H1 (cell line): ENCODE results near the gene HLA-DPB1. TPM values are rescaled to one million over a fixed set of nuclear protein-coding genes. Genes with fewer than 3 reads are reported as not detected.

ENCODE experiments used
- ASH2L ChIP-seq: fragments of 200-600, 300-600 bp; sonication (generic); IDR thresholded peaks from one replicate; pipeline ENCODE4 v1.7.1; 2017; ENCODE audit warnings: low read length
- BCL11A ChIP-seq, 2 experiments: IDR thresholded peaks; one replicate each; pipeline ENCODE4 v1.6.1; 2011; ENCODE audit warnings: low read depth in 2 of 2, low read length in 2 of 2, mild to moderate bottlenecking in 2 of 2
- EGR1 ChIP-seq: IDR thresholded peaks from 2 replicates; pipeline ENCODE4 v1.6.1; 2011; ENCODE audit warnings: low read depth, low read length, borderline replicate concordance
- GABPA ChIP-seq: IDR thresholded peaks from 2 replicates; pipeline ENCODE4 v1.6.1; 2011; ENCODE audit warnings: mild to moderate bottlenecking, low read length, moderate library complexity, borderline replicate concordance; ENCODE audit not compliant: insufficient read depth
- KDM1A ChIP-seq: fragments of 200-600, 300-600 bp; sonication (generic); IDR thresholded peaks from 2 replicates; pipeline ENCODE4 v1.7.1; 2016; ENCODE audit warnings: mild to moderate bottlenecking, low read length, borderline replicate concordance
- SIN3A ChIP-seq, 2 experiments: IDR thresholded peaks in 1 of 2; conservative IDR thresholded peaks in 1 of 2; 2 replicates each; pipeline ENCODE4 v1.6.1; 2011 to 2012; ENCODE audit warnings: low read length in 2 of 2, improper control_type of control experiment in 1 of 2, low read depth in 1 of 2, mild to moderate bottlenecking in 1 of 2
- USF2 ChIP-seq: IDR thresholded peaks from 2 replicates; pipeline ENCODE4 v1.6.1; 2011; ENCODE audit warnings: low read length, improper control_type of control experiment
- polyA plus RNA-seq, 7 experiments: library from polyadenylated mRNA; depleted of rRNA in 3 of 7; stranded (reverse) in 5 of 7; unstranded in 2 of 7; fragments of >200 nt in 5 of 7; fragments of 200-250 nt in 2 of 7; gene quantifications; 1 replicate in 5 of 7; 2 replicates in 1 of 7; 4 replicates in 1 of 7; pipeline versions ENCODE4 v1.2.1 to v1.2.3, GENCODE V29; 2011 to 2013; ENCODE audit warnings: missing spikeins in 2 of 7, mixed read lengths in 2 of 7
- total RNA-seq: library from RNA; stranded (reverse); fragmentation: NEBNext Ultra II Directional; extraction: Animal tissue kit (Norgen Biotek cat#: 25700); gene quantifications from 2 replicates; pipeline ENCODE4 v1.2.1, GENCODE V29; 2021

HLA-DPB1 gene
- total and polyA plus RNA-seq, 2 of the 8 experiments (the other 6 are each of a cell fraction or from before 2014, with no cell fraction given), result 32.3 to 58.8 TPM

- TF ChIP-seq GABPA, result no peak
- TF ChIP-seq ASH2L, result no peak
- no peak for TF ChIP-seq SIN3A (conservative IDR thresholded peaks at IDR 0.05 in 1 of 2, IDR thresholded peaks at IDR 0.05 in 1 of 2; ENCODE audit: low read depth in 1 of 2, low read length in 2 of 2)
- no peak for TF ChIP-seq USF2
- no peak for TF ChIP-seq BCL11A (IDR thresholded peaks at IDR 0.05; ENCODE audit: low read depth in 2 of 2, low read length in 2 of 2)
- TF ChIP-seq EGR1, result no peak
- no peak for TF ChIP-seq KDM1A
- TF ChIP-seq, all 59 proteins: peak for 0
Measured at GRCh38 chr6:33103776-33104175, 28.0 kb downstream of the HLA-DPB1 start (continued).
